ENCODE results near the gene YPEL5.
"Not testable (repeated sequence)": the region's sequence is repeated elsewhere in the genome, so short reads cannot be mapped to it uniquely, and the experiment has no call there.

YPEL5 gene

GRCh38 chr2:30146337-30147195 is at the start of gene YPEL5:
YPEL5 (plus strand) TSS chr2:30147007; CDS start chr2:30156652, 9,645 bp downstream.
- DNase-seq: peak; percentile 100

GRCh38 chr2:30098266-30099005 is 48.4 kb upstream of the YPEL5 start:
- DNase-seq: peak; percentile 69

GRCh38 chr2:30099366-30099765 is 47.4 kb upstream of the YPEL5 start:
- not testable (repeated sequence) for DNase-seq

GRCh38 chr2:30100691-30101090 is 46.1 kb upstream of the YPEL5 start:
- DNase-seq: not testable (repeated sequence)

GRCh38 chr2:30104307-30104706 is 42.5 kb upstream of the YPEL5 start:
- DNase-seq: no peak

GRCh38 chr2:30105556-30105955 is 41.3 kb upstream of the YPEL5 start:
- DNase-seq: no peak

- no peak for DNase-seq
These were observed 40.3 kb upstream of the YPEL5 start for GRCh38 chr2:30106543-30106942.

GRCh38 chr2:30108192-30108591 is 38.6 kb upstream of the YPEL5 start:
- DNase-seq: no peak

- DNase-seq: no peak
These were observed 38.0 kb upstream of the YPEL5 start for GRCh38 chr2:30108851-30109250.

GRCh38 chr2:30109856-30110255 is 37.0 kb upstream of the YPEL5 start:
- DNase-seq: no peak

- DNase-seq: no peak
These were observed 36.0 kb upstream of the YPEL5 start for GRCh38 chr2:30110773-30111172.

GRCh38 chr2:30111186-30111585 is 35.6 kb upstream of the YPEL5 start:
- DNase-seq: not testable (repeated sequence)

- no peak for DNase-seq
These were observed 34.2 kb upstream of the YPEL5 start for GRCh38 chr2:30112561-30112960.

- no peak for DNase-seq
These were observed 33.1 kb upstream of the YPEL5 start for GRCh38 chr2:30113617-30114293.

- DNase-seq: peak; percentile 91
These were observed 31.4 kb upstream of the YPEL5 start for GRCh38 chr2:30115141-30115980.

- no peak for DNase-seq
These were observed 30.9 kb upstream of the YPEL5 start for GRCh38 chr2:30115981-30116285.

- DNase-seq: no peak
These were observed 24.4 kb upstream of the YPEL5 start for GRCh38 chr2:30122362-30122761.

GRCh38 chr2:30127016-30127893 is 19.6 kb upstream of the YPEL5 start:
- no peak for DNase-seq

- no peak for DNase-seq
These were observed 12.2 kb upstream of the YPEL5 start for GRCh38 chr2:30134582-30134981.

GRCh38 chr2:30135541-30135940 is 11.3 kb upstream of the YPEL5 start:
- no peak for DNase-seq

- no peak for DNase-seq
These were observed 9.9 kb upstream of the YPEL5 start for GRCh38 chr2:30136764-30137444.

Measured in DMS79 treated with DMSO at 0.1 percent for 48 hours (cell line).